HepG2 (cell line): ENCODE measurements around the gene UGGT1. TPM values are rescaled to one million over a fixed set of nuclear protein-coding genes. Genes with fewer than 3 reads are reported as not detected.
A peak's percentile ranks its signal among the peaks of the same experiment; 100 is the strongest.

Experiments
- ATF5 ChIP-seq: sonication (generic); formaldehyde crosslinking; IDR thresholded peaks from 2 replicates; pipeline ENCODE4 v1.4.0; 2020; ENCODE audit warnings: mild to moderate bottlenecking, low read depth, missing genetic modification reagents
- CSRNP1 ChIP-seq: sonication (generic); formaldehyde crosslinking; IDR thresholded peaks from 2 replicates; pipeline ENCODE4 v1.8.1; 2023; ENCODE audit warnings: mild to moderate bottlenecking, missing genetic modification reagents
- FUBP1 ChIP-seq: sonication (generic); formaldehyde crosslinking; IDR thresholded peaks from 2 replicates; pipeline ENCODE4 v1.5.1; 2020; ENCODE audit warnings: missing genetic modification reagents, mild to moderate bottlenecking, borderline replicate concordance
- HBP1 ChIP-seq: IDR thresholded peaks from 2 replicates; pipeline ENCODE4 v1.6.1; 2016; ENCODE audit warnings: low read depth, control low read depth
- HMGXB3 ChIP-seq: sonication (generic); formaldehyde crosslinking; IDR thresholded peaks from 2 replicates; pipeline ENCODE4 v1.4.0; 2020; ENCODE audit warnings: missing genetic modification reagents, borderline replicate concordance
- HOXA7 ChIP-seq: sonication (generic); formaldehyde crosslinking; IDR thresholded peaks from 2 replicates; pipeline ENCODE4 v1.8.1; 2022; ENCODE audit warnings: mild to moderate bottlenecking, missing genetic modification reagents, moderate library complexity
- SP1 ChIP-seq, 2 experiments: fragments of 450-650 bp in 1 of 2; sonication (generic) in 1 of 2; formaldehyde crosslinking in 1 of 2; IDR thresholded peaks; 2 replicates each; pipeline versions ENCODE4 v1.4.0 to v1.6.1; 2016 to 2020; ENCODE audit warnings: missing genetic modification reagents in 1 of 2
- SRSF1 ChIP-seq: fragments of 200-400 bp; formaldehyde crosslinking; optimal IDR thresholded peaks from 2 replicates; pipeline ENCODE3; 2017; ENCODE audit warnings: mild to moderate bottlenecking, low read depth, low read length, moderate library complexity
- XBP1 ChIP-seq: sonication (generic); formaldehyde crosslinking; IDR thresholded peaks from 2 replicates; pipeline ENCODE4 v1.5.0; 2020; ENCODE audit warnings: missing genetic modification reagents
- ZNF160 ChIP-seq: sonication (generic); formaldehyde crosslinking; IDR thresholded peaks from 2 replicates; pipeline ENCODE4 v1.8.0; 2022; ENCODE audit warnings: mild to moderate bottlenecking, inconsistent platforms, missing genetic modification reagents
- ZNF30 ChIP-seq: sonication (generic); formaldehyde crosslinking; IDR thresholded peaks from 2 replicates; pipeline ENCODE4 v1.5.0; 2020; ENCODE audit warnings: mild to moderate bottlenecking, missing genetic modification reagents
- ZNF343 ChIP-seq: sonication (generic); formaldehyde crosslinking; IDR thresholded peaks from 2 replicates; pipeline ENCODE4 v1.4.0; 2020; ENCODE audit warnings: mild to moderate bottlenecking, missing genetic modification reagents
- ZNF556 ChIP-seq: sonication (generic); formaldehyde crosslinking; IDR thresholded peaks from 2 replicates; pipeline ENCODE4 v1.4.0; 2020; ENCODE audit warnings: mild to moderate bottlenecking, missing genetic modification reagents, borderline replicate concordance
- ZNF564 ChIP-seq: sonication (generic); formaldehyde crosslinking; IDR thresholded peaks from 2 replicates; pipeline ENCODE4 v1.8.1; 2023; ENCODE audit warnings: mild to moderate bottlenecking, missing genetic modification reagents
- polyA plus RNA-seq, 8 experiments: library from polyadenylated mRNA; depleted of rRNA in 3 of 8; stranded (reverse) in 7 of 8; unstranded in 1 of 8; fragments of >200 nt; fragmentation: Illumina TruSeq in 4 of 8; extraction: Trizol in 4 of 8; gene quantifications; 2 replicates each; pipeline versions ENCODE4 v1.2.1 to v1.2.3, GENCODE V29; 2011 to 2016; ENCODE audit warnings: low read depth in 4 of 8, missing spikeins in 1 of 8, mixed read lengths in 1 of 8; ENCODE audit not compliant: insufficient read depth in 1 of 8
- total RNA-seq, 5 experiments: library from RNA; depleted of rRNA; stranded (reverse); fragments of >200 nt; fragmentation: Illumina TruSeq; extraction: Trizol; gene quantifications; 2 replicates each; pipeline ENCODE4 v1.2.3, GENCODE V29; 2016; ENCODE audit warnings: low read depth in 1 of 5

The UGGT1 gene
- total and polyA plus RNA-seq, 2 of the 13 experiments (the other 11 are each of a cell fraction or from before 2014, with no cell fraction given), result 35.8 to 83.2 TPM

- TF ChIP-seq CSRNP1 (CRISPR knock-in tag) (peak; percentile 58), SP1 (IDR thresholded peaks at IDR 0.05) (no peak), SP1 (CRISPR knock-in tag; IDR thresholded peaks at IDR 0.05) (0 out of 2 replicates have a peak, but pooled peaks have one; percentile 13), ZNF556 (CRISPR knock-in tag) (peak; percentile 85; the same call in 1 of the 2 replicates), HBP1 (CRISPR knock-in tag) (no peak; the same call in 1 of the 2 replicates), FUBP1 (no peak), ATF5 (CRISPR knock-in tag) (0 out of 2 replicates have a peak, but pooled peaks have one; percentile 27), ZNF160 (CRISPR knock-in tag) (0 out of 2 replicates have a peak, but pooled peaks have one; percentile 68), ZNF30 (CRISPR knock-in tag) (0 out of 2 replicates have a peak, but pooled peaks have one; percentile 69), ZNF343 (peak; percentile 47; the same call in 1 of the 2 replicates), HMGXB3 (CRISPR knock-in tag) (no peak; the same call in 1 of the 2 replicates), ZNF564 (no peak), XBP1 (CRISPR knock-in tag) (no peak), HOXA7 (CRISPR knock-in tag) (0 out of 2 replicates have a peak, but pooled peaks have one; percentile 22), SRSF1 (no peak)
Measured at GRCh38 chr2:128232965-128233789, 142.2 kb downstream of the UGGT1 start (continued).
